OCI-LY1 (cell line): ENCODE results near the gene SERPINB7.

ENCODE experiments used
- H2AFZ ChIP-seq: fragments of 200-600 bp; sonication (generic), shearing (Covaris generic); 2 replicates; pipeline ENCODE4 v1.6.0; 2014; ENCODE audit warnings: antibody characterized with exemption, mild to moderate bottlenecking, low read length
- H3F3A ChIP-seq: fragments of 200-600 bp; sonication (generic), shearing (Covaris generic); 2 replicates; pipeline ENCODE4 v1.6.0; 2014; ENCODE audit warnings: mild to moderate bottlenecking, antibody characterized with exemption, low read length, moderate library complexity; ENCODE audit not compliant: insufficient read depth
- H3K27ac ChIP-seq: fragments of 200-600 bp; sonication (generic); 2 replicates; pipeline ENCODE4 v1.5.1; 2014; ENCODE audit warnings: low read length, mixed run types, mild to moderate bottlenecking, low read depth; ENCODE audit not compliant: poor library complexity, severe bottlenecking
- H3K27me3 ChIP-seq: fragments of 200-600 bp; sonication (generic); 2 replicates; pipeline ENCODE4 v1.6.0; 2014; ENCODE audit warnings: antibody characterized with exemption, mild to moderate bottlenecking, low read length, moderate library complexity; ENCODE audit not compliant: insufficient read depth
- H3K36me3 ChIP-seq: fragments of 200-600 bp; sonication (generic); 2 replicates; pipeline ENCODE4 v1.6.1; 2014; ENCODE audit warnings: mild to moderate bottlenecking, antibody characterized with exemption, low read length, moderate library complexity, mixed read lengths; ENCODE audit not compliant: insufficient read depth
- H3K4me1 ChIP-seq: fragments of 200-600 bp; sonication (generic); 2 replicates; pipeline ENCODE4 v1.5.1; 2014; ENCODE audit warnings: mild to moderate bottlenecking, low read length, moderate library complexity; ENCODE audit not compliant: insufficient read depth, severe bottlenecking
- H3K4me2 ChIP-seq: fragments of 200-600 bp; sonication (generic), shearing (Covaris generic); 2 replicates; pipeline ENCODE4 v1.6.1; 2014; ENCODE audit warnings: low read length
- H3K4me3 ChIP-seq: fragments of 200-600 bp; sonication (generic); 2 replicates; pipeline ENCODE4 v1.5.1; 2014; ENCODE audit warnings: low read length, low read depth, mild to moderate bottlenecking, mixed read lengths; ENCODE audit not compliant: poor library complexity, severe bottlenecking
- H3K79me2 ChIP-seq: fragments of 200-600 bp; shearing (Covaris generic); 2 replicates; pipeline ENCODE4 v1.6.1; 2016; ENCODE audit warnings: mixed run types, low read length, mixed read lengths; ENCODE audit not compliant: insufficient read depth
- H3K9ac ChIP-seq: fragments of 200-600 bp; sonication (generic), shearing (Covaris generic); 2 replicates; pipeline ENCODE4 v1.6.1; 2014; ENCODE audit warnings: mild to moderate bottlenecking, low read length, mixed read lengths
- H3K9me2 ChIP-seq: fragments of 200-600 bp; sonication (generic), shearing (Covaris generic); 2 replicates; pipeline ENCODE4 v1.6.1; 2014; ENCODE audit warnings: low read depth, mild to moderate bottlenecking, low read length, mixed read lengths
- H3K9me3 ChIP-seq: fragments of 200-600 bp; shearing (Covaris generic); 2 replicates; pipeline ENCODE4 v1.6.1; 2014; ENCODE audit warnings: low read length, mixed read lengths
- H4K20me1 ChIP-seq: fragments of 200-600 bp; sonication (generic), shearing (Covaris generic); 2 replicates; pipeline ENCODE4 v1.6.0; 2016; ENCODE audit warnings: mild to moderate bottlenecking, low read length; ENCODE audit not compliant: insufficient read depth
- CTCF ChIP-seq: fragments of 200-600 bp; sonication (generic), shearing (Covaris generic); IDR thresholded peaks from 2 replicates; pipeline ENCODE4 v1.5.1; 2017; ENCODE audit warnings: mild to moderate bottlenecking, antibody characterized with exemption, low read length, moderate library complexity, mixed read lengths
- EZH2 ChIP-seq: fragments of 200-600 bp; sonication (generic), shearing (Covaris generic); IDR thresholded peaks from 2 replicates; pipeline ENCODE4 v1.8.0; 2017; ENCODE audit warnings: borderline replicate concordance, mixed run types, mild to moderate bottlenecking, antibody characterized with exemption, low read length, moderate library complexity, mixed read lengths

SERPINB7 gene

DNA sequence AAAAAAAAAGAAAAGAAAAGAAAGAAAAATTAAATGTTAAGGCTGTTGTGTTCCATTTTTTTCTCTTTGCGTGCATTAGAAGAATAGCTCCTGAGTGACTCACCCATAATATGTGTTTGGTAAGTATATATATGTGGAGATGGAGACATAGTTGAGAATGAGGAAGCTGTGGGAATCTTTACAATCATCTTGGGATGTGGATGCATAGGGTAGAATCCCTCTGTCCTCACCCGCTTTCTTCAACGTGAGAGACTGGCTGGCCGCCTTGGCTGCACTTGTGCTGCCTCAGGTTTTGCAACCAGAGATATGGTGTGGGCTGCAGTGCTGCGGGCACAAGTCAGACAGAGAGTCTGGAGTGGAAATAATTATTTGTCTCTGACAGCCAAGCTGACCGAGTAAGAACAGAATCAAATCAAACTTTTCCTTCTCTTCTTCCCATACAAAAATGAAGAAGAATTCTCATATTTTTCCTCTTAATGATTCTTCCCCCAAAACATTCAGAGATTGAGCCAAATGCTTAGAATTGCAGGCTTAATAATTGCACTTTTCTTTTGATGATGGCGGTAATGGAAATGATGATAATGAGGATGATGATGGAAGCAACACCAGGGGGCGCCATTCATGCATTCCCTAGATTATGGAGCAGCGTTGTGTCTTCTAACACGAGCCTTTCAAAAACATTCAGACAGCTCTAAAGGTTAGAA lies 48.5 kb downstream of the SERPINB7 start:
- Histone ChIP-seq H3K36me3 (no peaks in the 10 kb centered on the region), H2AFZ (no peak overlapping the region), H3K4me2 (no peak overlapping the region), H3K9me2 (no peaks in the 10 kb centered on the region), H3K9ac (no peak overlapping the region), H3K27me3 (no peaks in the 10 kb centered on the region), H3K27ac (no peak overlapping the region), H3K4me3 (no peak overlapping the region), H3K79me2 (no peaks in the 10 kb centered on the region), H3K9me3 (no peaks in the 10 kb centered on the region), H3K4me1 (no peaks in the 10 kb centered on the region), H4K20me1 (no peaks in the 10 kb centered on the region), H3F3A (no peaks in the 10 kb centered on the region)
- TF ChIP-seq EZH2 (no peak), CTCF (peak; percentile 55; the same call in 1 of the 2 replicates)

- H3K4me2 ChIP-seq: no peak overlapping the region
- H3K9me3 ChIP-seq: no peaks in the 10 kb centered on the region
- no peak overlapping the region for H3K27ac ChIP-seq
- TF ChIP-seq CTCF (no peak), EZH2 (no peak)
- no peaks in the 10 kb centered on the region for H3K79me2 ChIP-seq
- no peaks in the 10 kb centered on the region for H3K9me2 ChIP-seq
- no peaks in the 10 kb centered on the region for H3K27me3 ChIP-seq
- H3K36me3 ChIP-seq: no peaks in the 10 kb centered on the region
- no peak overlapping the region for H2AFZ ChIP-seq
- no peak overlapping the region for H3K9ac ChIP-seq
- no peaks in the 10 kb centered on the region for H4K20me1 ChIP-seq
- H3K4me1 ChIP-seq: no peaks in the 10 kb centered on the region
- no peaks in the 10 kb centered on the region for H3F3A ChIP-seq
- H3K4me3 ChIP-seq: no peak overlapping the region
Measured at GRCh38 chr18:63824220-63824525, 49.0 kb downstream of the SERPINB7 start.

- Histone ChIP-seq H2AFZ (no peak overlapping the region), H3K9me3 (no peaks in the 10 kb centered on the region), H3K27me3 (no peaks in the 10 kb centered on the region), H3K36me3 (no peaks in the 10 kb centered on the region), H3K4me1 (no peaks in the 10 kb centered on the region), H3K9me2 (no peaks in the 10 kb centered on the region), H3K4me3 (no peak overlapping the region), H3K79me2 (no peaks in the 10 kb centered on the region), H3F3A (no peaks in the 10 kb centered on the region), H3K27ac (no peak overlapping the region), H3K4me2 (no peak overlapping the region), H3K9ac (no peak overlapping the region), H4K20me1 (no peaks in the 10 kb centered on the region)
- no peak for TF ChIP-seq CTCF
- TF ChIP-seq EZH2: no peak
Measured at GRCh38 chr18:63828120-63828519, 52.9 kb downstream of the SERPINB7 start.
